NCI-H1436 treated with DMSO at 0.1 percent for 48 hours (cell line): ENCODE results near the gene SYS1.
"Not testable (repeated sequence)": the region's sequence is repeated elsewhere in the genome, so short reads cannot be mapped to it uniquely, and the experiment has no call there.

Source experiments
- DNase-seq: peaks from one replicate; lab custom pipeline; 2025; lab: John Stamatoyannopoulos, UW

SYS1 gene

GRCh38 chr20:45340236-45340847 lies 22.6 kb upstream of the SYS1 start:
- no peak for DNase-seq

- DNase-seq = no peak
Measured at GRCh38 chr20:45340951-45341350, 22.0 kb upstream of the SYS1 start.

- no peak for DNase-seq
Measured at GRCh38 chr20:45341579-45341938, 21.4 kb upstream of the SYS1 start.

DNA sequence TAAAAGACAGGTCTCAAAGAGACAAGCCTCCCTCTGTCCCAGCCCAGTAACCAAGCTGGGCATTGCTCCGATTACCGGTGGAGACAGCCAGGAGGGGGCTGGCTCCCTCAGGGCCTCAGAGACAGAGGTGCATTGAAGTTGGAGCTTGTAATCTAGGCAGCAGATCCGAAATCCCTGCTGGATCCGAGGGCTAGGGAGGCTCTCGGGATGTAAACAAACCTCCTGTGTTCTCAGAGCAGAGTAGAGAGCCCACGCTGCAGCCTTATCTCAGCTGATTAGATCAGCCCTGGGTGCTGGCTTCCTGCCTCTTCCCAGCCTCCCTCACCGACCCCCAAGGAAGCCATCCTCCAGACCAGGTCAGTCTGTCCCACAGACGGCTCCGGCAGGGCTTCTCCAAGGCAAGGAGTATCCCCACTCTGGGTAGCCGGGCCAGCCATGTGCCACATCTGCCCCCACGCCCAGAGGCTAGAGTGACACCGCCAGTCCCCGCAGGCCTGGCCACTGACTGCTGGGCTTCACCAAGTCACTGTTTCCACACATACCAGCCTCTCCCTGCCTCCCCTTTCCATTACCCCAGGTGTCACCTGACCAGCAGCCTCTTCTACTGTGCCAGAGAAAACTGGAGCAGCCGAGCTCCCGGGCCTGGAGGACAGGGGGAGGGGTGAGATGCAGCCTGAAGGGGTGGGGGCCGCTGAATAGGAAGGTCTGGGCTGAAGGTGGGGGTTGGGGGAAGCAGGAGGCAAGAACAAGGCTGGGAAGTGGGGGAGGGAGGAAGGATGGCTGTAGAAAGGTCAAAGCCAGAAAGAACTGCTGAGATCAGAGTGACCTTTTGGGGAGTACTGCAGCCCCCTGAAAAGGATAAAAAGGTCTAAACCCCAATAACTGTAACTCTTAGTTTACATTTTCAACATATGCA lies 20.8 kb upstream of the SYS1 start:
- no peak for DNase-seq

- DNase-seq = no peak
Measured at GRCh38 chr20:45342855-45343531, 20.0 kb upstream of the SYS1 start.

GRCh38 chr20:45343532-45344167 lies 19.3 kb upstream of the SYS1 start:
- DNase-seq = no peak

DNA sequence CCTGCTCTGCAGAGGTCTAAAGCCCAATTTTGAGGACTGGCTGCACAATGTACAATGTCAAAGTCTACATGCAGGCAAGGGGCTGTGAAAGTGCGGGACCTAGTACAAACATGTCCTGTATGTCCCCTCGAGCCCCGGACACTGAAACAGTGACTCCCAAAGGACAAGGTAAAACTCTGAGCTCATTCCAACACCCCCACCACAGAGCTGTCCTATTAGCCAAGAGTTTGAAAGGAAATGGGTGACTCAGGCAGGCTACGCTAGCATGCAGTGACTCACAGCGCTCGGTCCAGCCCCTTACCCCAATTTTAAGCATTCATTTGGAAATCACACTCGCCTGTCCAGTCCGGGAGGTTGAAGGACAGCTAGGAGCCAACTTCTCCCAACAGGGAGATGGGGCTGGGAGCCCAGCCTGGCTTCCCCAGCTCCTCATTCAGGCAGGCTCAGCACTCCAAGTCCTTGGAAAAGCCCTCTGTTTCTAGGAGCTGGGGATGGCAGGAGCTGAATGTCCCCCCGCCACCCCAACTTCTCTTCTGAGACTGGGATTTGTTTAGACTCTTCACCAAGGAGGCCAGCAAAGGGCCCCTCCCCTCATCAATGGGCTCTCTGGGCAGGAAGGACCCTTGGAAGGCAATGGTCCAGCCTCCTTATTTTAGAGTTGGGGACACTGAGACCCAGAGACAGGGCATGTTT lies 18.6 kb upstream of the SYS1 start:
- DNase-seq = no peak

DNA sequence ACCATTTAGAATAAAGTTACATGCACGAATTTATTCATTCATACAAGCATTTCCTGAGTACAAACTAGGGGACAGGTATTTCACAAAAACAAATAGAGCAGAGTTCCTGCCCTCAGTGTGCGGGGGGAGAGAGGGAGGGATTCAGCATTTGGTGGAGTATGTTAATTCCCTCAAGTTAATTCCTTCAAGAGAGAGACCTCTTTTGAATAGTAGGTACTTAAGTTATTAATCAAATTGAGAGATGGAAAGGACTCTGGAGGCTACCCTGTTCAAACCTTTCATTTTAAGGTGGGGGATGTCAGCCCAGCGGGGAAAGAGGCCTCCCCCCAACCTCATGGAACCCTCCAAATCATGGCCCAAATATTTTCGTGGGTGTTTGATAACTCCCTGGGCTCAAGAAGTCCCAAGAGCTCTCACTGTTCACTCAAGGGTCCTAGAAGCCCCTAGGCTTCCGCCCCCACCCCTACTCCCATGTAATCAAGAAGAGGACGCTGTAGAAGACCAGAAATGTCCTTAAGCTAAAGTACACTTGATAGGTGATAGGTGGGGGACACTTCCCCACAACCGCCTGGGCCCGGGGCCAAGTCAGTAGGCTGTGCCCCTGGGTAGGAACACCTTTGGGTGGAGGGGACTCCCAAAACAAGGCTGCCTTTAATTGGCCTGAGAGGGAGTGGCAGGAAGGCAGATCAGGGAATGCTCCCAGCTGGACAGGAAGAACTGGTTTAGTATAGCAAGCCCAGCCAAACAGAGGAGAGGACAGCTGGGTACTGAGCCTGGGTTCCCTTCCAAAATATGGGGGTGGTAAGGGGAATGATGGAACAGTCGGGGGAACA lies 17.6 kb upstream of the SYS1 start:
- no peak for DNase-seq

- no peak for DNase-seq
Measured at GRCh38 chr20:45346291-45346718, 16.7 kb upstream of the SYS1 start.

- no peak for DNase-seq
Measured at GRCh38 chr20:45346851-45347250, 16.1 kb upstream of the SYS1 start.

GRCh38 chr20:45347297-45347935 lies 15.5 kb upstream of the SYS1 start:
- no peak for DNase-seq

GRCh38 chr20:45347936-45348778 lies 14.8 kb upstream of the SYS1 start, which contains the start of gene SDC4:
Gene SDC4 (minus strand): TSS chr20:45348424. CDS start chr20:45348384, 40 bp downstream.
- DNase-seq = no peak

DNA sequence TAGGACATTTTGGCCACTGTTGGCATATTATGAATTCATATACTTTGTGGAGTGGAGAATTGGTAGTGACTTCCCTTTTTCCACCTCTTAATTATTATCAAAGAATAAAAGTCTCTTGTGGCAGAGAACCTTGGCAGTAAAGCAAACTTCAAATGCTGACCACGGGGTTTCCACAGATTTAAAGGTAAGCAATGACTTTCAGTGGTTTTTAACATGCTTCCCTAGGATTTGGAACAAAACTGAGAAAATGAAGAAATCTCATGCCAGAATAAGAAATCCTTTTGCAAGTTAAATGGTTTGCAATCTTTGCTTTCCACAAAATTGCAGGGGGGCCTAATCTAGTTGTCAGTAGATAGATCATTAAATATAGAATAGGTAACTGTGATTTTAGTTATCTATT lies 12.7 kb upstream of the SYS1 start:
- DNase-seq = no peak

GRCh38 chr20:45350795-45351194 lies 12.2 kb upstream of the SYS1 start:
- not testable (repeated sequence) for DNase-seq

GRCh38 chr20:45352729-45353128 lies 10.2 kb upstream of the SYS1 start:
- no peak for DNase-seq

- DNase-seq = no peak
Measured at GRCh38 chr20:45353746-45354145, 9.2 kb upstream of the SYS1 start.

GRCh38 chr20:45354423-45355208 lies 8.3 kb upstream of the SYS1 start:
- no peak for DNase-seq
